ENCODE results near the gene IFNA10.
"Not testable (repeated sequence)": the region's sequence is repeated elsewhere in the genome, so short reads cannot be mapped to it uniquely, and the experiment has no call there.

Gene IFNA10

GRCh38 chr9:21207043-21207442, at the start of gene IFNA10:
TSS of gene IFNA10 (minus strand) at chr9:21207143. CDS start at chr9:21207097, 46 bp downstream.
- FAIRE-seq; DNase-seq (ENCODE audit: insufficient read length, low spot score): not testable (repeated sequence)

GRCh38 chr9:21255538-21256212, 48.7 kb upstream of the IFNA10 start:
- no peak for DNase-seq (ENCODE audit: insufficient read length, low spot score)
- no peak for TF ChIP-seq CTCF (IDR thresholded peaks at IDR 0.05; ENCODE audit: insufficient read depth, missing control alignments)
- FAIRE-seq = no peak

GRCh38 chr9:21252721-21253547, 46.0 kb upstream of the IFNA10 start:
- DNase-seq (ENCODE audit: insufficient read length, low spot score) (no peak), FAIRE-seq (no peak)
- TF ChIP-seq CTCF (IDR thresholded peaks at IDR 0.05; ENCODE audit: insufficient read depth, missing control alignments) = peak; percentile 56

- no peak for TF ChIP-seq CTCF (IDR thresholded peaks at IDR 0.05; ENCODE audit: insufficient read depth, missing control alignments)
- DNase-seq (ENCODE audit: insufficient read length, low spot score) (no peak), FAIRE-seq (no peak)
Measured at GRCh38 chr9:21251638-21252037, 44.7 kb upstream of the IFNA10 start.

- no peak for TF ChIP-seq CTCF (IDR thresholded peaks at IDR 0.05; ENCODE audit: insufficient read depth, missing control alignments)
- DNase-seq (ENCODE audit: insufficient read length, low spot score) (no peak), FAIRE-seq (no peak)
Measured at GRCh38 chr9:21251190-21251589, 44.2 kb upstream of the IFNA10 start.

GRCh38 chr9:21244836-21245235, 37.9 kb upstream of the IFNA10 start:
- DNase-seq (ENCODE audit: insufficient read length, low spot score) (no peak), FAIRE-seq (no peak)
- no peak for TF ChIP-seq CTCF (IDR thresholded peaks at IDR 0.05; ENCODE audit: insufficient read depth, missing control alignments)

GRCh38 chr9:21239911-21240310, 33.0 kb upstream of the IFNA10 start, which contains the start of gene IFNA14:
TSS of gene IFNA14 (minus strand) at chr9:21240005. CDS start at chr9:21239935, 70 bp downstream.
- DNase-seq (ENCODE audit: insufficient read length, low spot score) = no peak
- no peak for TF ChIP-seq CTCF (IDR thresholded peaks at IDR 0.05; ENCODE audit: insufficient read depth, missing control alignments)
- FAIRE-seq = no peak

GRCh38 chr9:21236360-21236714, 29.4 kb upstream of the IFNA10 start:
- not testable (repeated sequence) for DNase-seq (ENCODE audit: insufficient read length, low spot score); FAIRE-seq

All from D721Med (cell line).